HG02588 (cell line): Measurements from ENCODE around the gene RAB11A.

ENCODE experiments used
- ATAC-seq: cut with Tn5 transposase; IDR thresholded peaks from one replicate; pipeline ENCODE4 v1.9.1; 2021; ENCODE audit warnings: mild to moderate bottlenecking, moderate library complexity; ENCODE audit not compliant: unreplicated experiment

RAB11A gene

GRCh38 chr15:65869126-65869953 lies at the start of gene RAB11A:
RAB11A (plus strand) TSS chr15:65869491; CDS start chr15:65869586, 95 bp downstream.
- peak; percentile 85 for ATAC-seq

GRCh38 chr15:65819563-65819960 lies 49.7 kb upstream of the RAB11A start:
- ATAC-seq: no peak

- no peak for ATAC-seq
Observed at GRCh38 chr15:65821070-65821469, 48.2 kb upstream of the RAB11A start.

GRCh38 chr15:65822316-65822715 lies 47.0 kb upstream of the RAB11A start:
- ATAC-seq: no peak

- ATAC-seq: no peak
Observed at GRCh38 chr15:65824031-65824743, 45.1 kb upstream of the RAB11A start.

GRCh38 chr15:65824941-65825544 lies 44.2 kb upstream of the RAB11A start:
- no peak for ATAC-seq

GRCh38 chr15:65827065-65827464 lies 42.2 kb upstream of the RAB11A start:
- ATAC-seq: no peak

GRCh38 chr15:65828585-65828984 lies 40.7 kb upstream of the RAB11A start:
- no peak for ATAC-seq

GRCh38 chr15:65829130-65829764 lies 40.0 kb upstream of the RAB11A start:
- ATAC-seq: no peak

- ATAC-seq: no peak
Observed at GRCh38 chr15:65832549-65833364, 36.5 kb upstream of the RAB11A start.

- no peak for ATAC-seq
Observed at GRCh38 chr15:65833501-65834205, 35.6 kb upstream of the RAB11A start.

GRCh38 chr15:65834603-65835282 lies 34.5 kb upstream of the RAB11A start:
- ATAC-seq: no peak

GRCh38 chr15:65835447-65835846 lies 33.8 kb upstream of the RAB11A start:
- no peak for ATAC-seq

GRCh38 chr15:65836665-65837064 lies 32.6 kb upstream of the RAB11A start:
- no peak for ATAC-seq

- no peak for ATAC-seq
Observed at GRCh38 chr15:65837301-65838294, 31.7 kb upstream of the RAB11A start.

- no peak for ATAC-seq
Observed at GRCh38 chr15:65839354-65839901, 29.9 kb upstream of the RAB11A start.

- ATAC-seq: no peak
Observed at GRCh38 chr15:65839985-65840384, 29.3 kb upstream of the RAB11A start.
